Effector memory CD4-positive, alpha-beta T cell (primary cell): ENCODE measurements around the gene ADA.
A peak's percentile ranks its signal among the peaks of the same experiment; 100 is the strongest.
"Not testable (repeated sequence)": the region's sequence is repeated elsewhere in the genome, so short reads cannot be mapped to it uniquely, and the experiment has no call there.

ENCODE experiments used
- DNase-seq, 3 donors: peaks; one replicate each; pipeline ENCODE4 v3.0.0-alpha.2; 2020
- H3K27ac ChIP-seq: 2 replicates; pipeline ENCODE4 v1.7.0; 2013; ENCODE audit warnings: mild to moderate bottlenecking, low read length, moderate library complexity; ENCODE audit not compliant: insufficient read depth, poor library complexity, severe bottlenecking
- H3K27me3 ChIP-seq: replicated peaks from 2 replicates; pipeline ENCODE4 v1.7.0; 2013; ENCODE audit warnings: mild to moderate bottlenecking, low read length; ENCODE audit not compliant: insufficient read depth, control insufficient read depth, poor library complexity, severe bottlenecking
- H3K36me3 ChIP-seq: 2 replicates; pipeline ENCODE4 v1.7.0; 2013; ENCODE audit warnings: mild to moderate bottlenecking, low read length, moderate library complexity; ENCODE audit not compliant: control insufficient read depth, insufficient read depth
- H3K4me1 ChIP-seq: 2 replicates; pipeline ENCODE4 v1.7.0; 2013; ENCODE audit warnings: low read length, mild to moderate bottlenecking; ENCODE audit not compliant: control insufficient read depth, insufficient read depth, poor library complexity, severe bottlenecking
- H3K4me3 ChIP-seq: 2 replicates; pipeline ENCODE4 v1.7.0; 2013; ENCODE audit warnings: low read length, low read depth, mild to moderate bottlenecking; ENCODE audit not compliant: insufficient read depth, poor library complexity, severe bottlenecking
- H3K9me3 ChIP-seq: 2 replicates; pipeline ENCODE4 v1.7.0; 2013; ENCODE audit warnings: mild to moderate bottlenecking, low read length, moderate library complexity; ENCODE audit not compliant: control insufficient read depth

The ADA gene

DNA sequence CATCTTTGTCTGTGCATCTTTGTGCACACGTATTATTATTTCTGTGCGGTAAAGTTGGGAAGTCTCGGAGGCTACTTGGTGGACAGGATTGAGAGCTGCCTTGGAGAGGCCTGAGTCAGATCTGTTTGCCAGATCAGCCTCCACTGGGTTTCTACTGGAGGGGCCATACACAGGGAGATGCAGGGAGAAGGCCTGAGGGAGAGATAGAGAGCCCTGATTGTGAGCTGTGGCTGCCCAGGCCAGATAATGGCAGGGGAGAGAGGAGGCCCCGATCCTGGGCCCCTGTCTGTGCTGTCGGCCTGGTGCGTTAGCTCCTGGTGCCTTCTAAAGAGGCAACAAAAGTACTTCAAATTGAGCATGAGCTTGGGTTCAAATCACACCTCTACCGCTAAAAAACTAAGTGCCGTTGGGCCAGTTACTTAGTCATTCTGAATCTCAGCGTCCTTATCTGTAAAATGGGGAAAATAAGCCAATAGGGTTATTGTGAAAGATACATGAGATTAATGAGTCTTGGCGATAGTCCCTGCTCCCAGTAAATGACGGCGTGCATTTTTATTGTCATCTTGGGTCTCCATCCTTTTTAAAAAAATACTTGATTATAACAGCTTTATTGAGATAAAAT lies 27.6 kb upstream of the ADA start:
- DNase-seq = no peak
- H3K27ac ChIP-seq = no peak overlapping the region
- no peaks in the 10 kb centered on the region for H3K36me3 ChIP-seq
- no peaks in the 10 kb centered on the region for H3K4me1 ChIP-seq
- no peaks in the 10 kb centered on the region for H3K27me3 ChIP-seq
- no peaks in the 10 kb centered on the region for H3K9me3 ChIP-seq
- H3K4me3 ChIP-seq = no peak overlapping the region

GRCh38 chr20:44678242-44678641 lies 26.7 kb upstream of the ADA start:
- DNase-seq = no peak
- H3K4me3 ChIP-seq = no peak overlapping the region
- H3K9me3 ChIP-seq = no peaks in the 10 kb centered on the region
- H3K36me3 ChIP-seq = no peaks in the 10 kb centered on the region
- no peaks in the 10 kb centered on the region for H3K4me1 ChIP-seq
- H3K27ac ChIP-seq = no peak overlapping the region
- no peaks in the 10 kb centered on the region for H3K27me3 ChIP-seq

- not testable (repeated sequence) for DNase-seq, H3K4me1 ChIP-seq, H3K36me3 ChIP-seq, H3K4me3 ChIP-seq, H3K9me3 ChIP-seq, H3K27me3 ChIP-seq
- H3K27ac ChIP-seq = peak overlapping the region; percentile 42
These were observed 20.9 kb upstream of the ADA start for GRCh38 chr20:44672318-44672902.

DNA sequence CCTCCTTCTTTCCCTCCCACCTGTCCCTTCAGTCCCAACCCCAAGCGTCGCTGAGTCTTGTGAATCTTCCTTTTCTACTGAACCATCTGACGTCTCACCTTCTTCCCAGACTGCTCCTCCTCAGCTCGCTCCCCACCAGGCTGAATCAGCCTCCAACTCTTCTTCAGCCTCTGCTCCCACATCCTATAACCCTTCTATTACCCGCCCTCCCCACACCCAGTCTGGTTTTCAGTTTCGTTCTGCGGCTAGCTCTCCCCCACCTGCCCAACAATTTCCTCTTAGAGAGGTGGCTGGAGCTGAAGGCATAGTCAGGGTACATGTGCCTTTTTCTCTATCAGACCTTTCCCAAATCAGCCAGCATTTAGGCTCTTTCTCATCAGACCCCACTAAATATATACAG lies 20.0 kb upstream of the ADA start:
- Histone ChIP-seq H3K4me3 (peak overlapping the region; percentile 48), H3K27ac (peak overlapping the region; percentile 42)
- H3K36me3 ChIP-seq, H3K27me3 ChIP-seq, H3K9me3 ChIP-seq, H3K4me1 ChIP-seq: not testable (repeated sequence)
- DNase-seq = peak; percentile 26 to 50 (median 39)

- not testable (repeated sequence) for H3K4me1 ChIP-seq, DNase-seq, H3K27me3 ChIP-seq, H3K4me3 ChIP-seq, H3K9me3 ChIP-seq, H3K36me3 ChIP-seq
- H3K27ac ChIP-seq = peak overlapping the region; percentile 42
These were observed 19.4 kb upstream of the ADA start for GRCh38 chr20:44670851-44671250.

- H3K4me3 ChIP-seq = no peak overlapping the region
- H3K9me3 ChIP-seq = no peaks in the 10 kb centered on the region
- no peak overlapping the region for H3K27ac ChIP-seq
- no peaks in the 10 kb centered on the region for H3K4me1 ChIP-seq
- H3K36me3 ChIP-seq = peaks cover 6% of the 10 kb centered on the region
- no peaks in the 10 kb centered on the region for H3K27me3 ChIP-seq
- DNase-seq = no peak
These were observed 14.6 kb upstream of the ADA start for GRCh38 chr20:44666066-44666465.

DNA sequence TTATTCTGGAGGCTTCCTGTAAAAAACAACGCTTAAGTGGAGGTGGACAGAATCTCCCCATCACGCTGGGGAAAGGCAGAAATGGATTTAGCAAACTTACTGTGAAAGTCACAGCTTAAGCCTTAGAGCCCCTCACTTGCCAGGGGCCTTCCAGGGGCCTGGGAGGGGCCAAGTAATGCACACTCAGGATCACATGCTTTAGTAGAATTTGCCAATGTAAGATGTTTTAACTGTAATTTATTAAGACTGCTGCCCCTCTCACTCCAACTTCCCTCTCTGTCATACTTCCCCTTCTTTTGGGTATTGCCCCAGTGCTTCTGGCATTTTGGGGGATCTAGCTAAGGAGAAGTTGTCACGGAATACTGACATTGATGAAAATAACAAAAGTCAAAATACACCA lies 12.6 kb upstream of the ADA start:
- H3K9me3 ChIP-seq = no peaks in the 10 kb centered on the region
- H3K27ac ChIP-seq = no peak overlapping the region
- no peaks in the 10 kb centered on the region for H3K4me1 ChIP-seq
- H3K4me3 ChIP-seq = no peak overlapping the region
- DNase-seq = no peak
- no peaks in the 10 kb centered on the region for H3K27me3 ChIP-seq
- H3K36me3 ChIP-seq = peaks cover 6% of the 10 kb centered on the region

- Histone ChIP-seq H3K27me3 (no peaks in the 10 kb centered on the region), H3K36me3 (peaks cover 6% of the 10 kb centered on the region), H3K27ac (no peak overlapping the region), H3K4me3 (no peak overlapping the region), H3K9me3 (no peaks in the 10 kb centered on the region), H3K4me1 (no peaks in the 10 kb centered on the region)
- DNase-seq = no peak
These were observed 10.8 kb upstream of the ADA start for GRCh38 chr20:44662261-44662660.

GRCh38 chr20:44660581-44660980 lies 9.1 kb upstream of the ADA start:
- Histone ChIP-seq H3K27ac (no peak overlapping the region), H3K9me3 (no peaks in the 10 kb centered on the region), H3K4me1 (no peaks in the 10 kb centered on the region), H3K36me3 (peaks cover 6% of the 10 kb centered on the region), H3K27me3 (no peaks in the 10 kb centered on the region), H3K4me3 (no peak overlapping the region)
- DNase-seq = no peak

GRCh38 chr20:44659931-44660330 lies 8.4 kb upstream of the ADA start:
- H3K4me1 ChIP-seq = no peaks in the 10 kb centered on the region
- H3K36me3 ChIP-seq = peaks cover 6% of the 10 kb centered on the region
- H3K4me3 ChIP-seq = no peak overlapping the region
- no peaks in the 10 kb centered on the region for H3K9me3 ChIP-seq
- no peak overlapping the region for H3K27ac ChIP-seq
- H3K27me3 ChIP-seq = no peaks in the 10 kb centered on the region
- DNase-seq = no peak
